NB4 (cell line): ENCODE data around the gene MRPS2.

Source experiments
- POLR2A ChIP-seq: IDR thresholded peaks from 2 replicates; pipeline ENCODE4 v1.6.1; 2011; ENCODE audit warnings: mild to moderate bottlenecking; ENCODE audit not compliant: insufficient read length; ENCODE audit errors: extremely low read depth
- TF ChIP-seq, protein P1 (sequence below): IDR thresholded peaks from one replicate; pipeline ENCODE4 v1.5.1; 2012; ENCODE audit warnings: low read depth, low read length
- TF ChIP-seq, protein P2 (sequence below): IDR thresholded peaks from 2 replicates; pipeline ENCODE4 v1.6.1; 2011; ENCODE audit warnings: low read depth, low read length

DNA sequence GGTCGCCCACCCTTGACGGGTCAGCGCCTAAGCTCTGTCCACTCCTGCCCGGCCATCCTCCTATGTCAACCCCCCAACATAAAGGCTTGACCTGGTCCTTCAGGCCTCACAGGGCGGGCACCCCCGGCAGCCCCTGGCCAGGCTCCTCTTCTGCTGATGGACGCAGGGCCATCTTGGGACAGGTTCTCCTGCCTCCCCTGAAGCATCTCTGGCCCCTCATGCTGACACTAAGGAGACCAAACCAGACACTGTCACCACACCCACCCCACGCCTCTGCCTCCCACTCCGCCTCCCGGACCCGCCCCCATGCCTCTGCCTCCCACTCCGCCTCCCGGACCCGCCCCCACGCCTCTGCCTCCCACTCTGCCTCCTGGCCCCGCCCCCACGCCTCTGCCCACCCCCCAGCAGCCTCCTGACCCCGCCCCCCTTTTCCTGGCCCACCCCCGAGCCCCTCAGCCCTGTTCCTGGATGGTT is 52.3 kb downstream of the MRPS2 start:
- TF ChIP-seq, protein P1, sequence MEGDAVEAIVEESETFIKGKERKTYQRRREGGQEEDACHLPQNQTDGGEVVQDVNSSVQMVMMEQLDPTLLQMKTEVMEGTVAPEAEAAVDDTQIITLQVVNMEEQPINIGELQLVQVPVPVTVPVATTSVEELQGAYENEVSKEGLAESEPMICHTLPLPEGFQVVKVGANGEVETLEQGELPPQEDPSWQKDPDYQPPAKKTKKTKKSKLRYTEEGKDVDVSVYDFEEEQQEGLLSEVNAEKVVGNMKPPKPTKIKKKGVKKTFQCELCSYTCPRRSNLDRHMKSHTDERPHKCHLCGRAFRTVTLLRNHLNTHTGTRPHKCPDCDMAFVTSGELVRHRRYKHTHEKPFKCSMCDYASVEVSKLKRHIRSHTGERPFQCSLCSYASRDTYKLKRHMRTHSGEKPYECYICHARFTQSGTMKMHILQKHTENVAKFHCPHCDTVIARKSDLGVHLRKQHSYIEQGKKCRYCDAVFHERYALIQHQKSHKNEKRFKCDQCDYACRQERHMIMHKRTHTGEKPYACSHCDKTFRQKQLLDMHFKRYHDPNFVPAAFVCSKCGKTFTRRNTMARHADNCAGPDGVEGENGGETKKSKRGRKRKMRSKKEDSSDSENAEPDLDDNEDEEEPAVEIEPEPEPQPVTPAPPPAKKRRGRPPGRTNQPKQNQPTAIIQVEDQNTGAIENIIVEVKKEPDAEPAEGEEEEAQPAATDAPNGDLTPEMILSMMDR = no peak
- no peak for TF ChIP-seq POLR2A
- TF ChIP-seq, protein P2, sequence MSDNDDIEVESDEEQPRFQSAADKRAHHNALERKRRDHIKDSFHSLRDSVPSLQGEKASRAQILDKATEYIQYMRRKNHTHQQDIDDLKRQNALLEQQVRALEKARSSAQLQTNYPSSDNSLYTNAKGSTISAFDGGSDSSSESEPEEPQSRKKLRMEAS = no peak
